ENCODE data around the gene OR1M1.

GRCh38 chr19:9128171-9128570, 41.3 kb downstream of the OR1M1 start:
- TF ChIP-seq POLR2A (IDR thresholded peaks at IDR 0.05): no peak
- TF ChIP-seq CTCF (IDR thresholded peaks at IDR 0.05): no peak
- no peak for TF ChIP-seq POLR2AphosphoS5 (IDR thresholded peaks at IDR 0.05)
